GM23338 (cell line): ENCODE measurements around the gene PHC2.

ENCODE experiments used
- CREB1 ChIP-seq: fragments of 250-450 bp; sonication (Bioruptor Pico); IDR thresholded peaks from 2 replicates; pipeline ENCODE4 v1.5.0; 2020; ENCODE audit warnings: low read depth, mild to moderate bottlenecking, moderate library complexity
- EZH2phosphoT487 ChIP-seq: fragments of 200-600 bp; sonication (generic); IDR thresholded peaks from one replicate; pipeline ENCODE4 v1.8.1; 2018; ENCODE audit warnings: antibody characterized with exemption; ENCODE audit not compliant: unreplicated experiment
- TF ChIP-seq, protein P1 (sequence below), 2 experiments: fragments of 200-600 bp in 1 of 2; sonication (generic) in 1 of 2; conservative IDR thresholded peaks; 2 replicates each; pipeline versions ENCODE4 v1.5.1 to v1.6.1; 2016 to 2017; ENCODE audit warnings: antibody characterized with exemption in 2 of 2, low read depth in 2 of 2, mild to moderate bottlenecking in 2 of 2, moderate library complexity in 1 of 2

DNA sequence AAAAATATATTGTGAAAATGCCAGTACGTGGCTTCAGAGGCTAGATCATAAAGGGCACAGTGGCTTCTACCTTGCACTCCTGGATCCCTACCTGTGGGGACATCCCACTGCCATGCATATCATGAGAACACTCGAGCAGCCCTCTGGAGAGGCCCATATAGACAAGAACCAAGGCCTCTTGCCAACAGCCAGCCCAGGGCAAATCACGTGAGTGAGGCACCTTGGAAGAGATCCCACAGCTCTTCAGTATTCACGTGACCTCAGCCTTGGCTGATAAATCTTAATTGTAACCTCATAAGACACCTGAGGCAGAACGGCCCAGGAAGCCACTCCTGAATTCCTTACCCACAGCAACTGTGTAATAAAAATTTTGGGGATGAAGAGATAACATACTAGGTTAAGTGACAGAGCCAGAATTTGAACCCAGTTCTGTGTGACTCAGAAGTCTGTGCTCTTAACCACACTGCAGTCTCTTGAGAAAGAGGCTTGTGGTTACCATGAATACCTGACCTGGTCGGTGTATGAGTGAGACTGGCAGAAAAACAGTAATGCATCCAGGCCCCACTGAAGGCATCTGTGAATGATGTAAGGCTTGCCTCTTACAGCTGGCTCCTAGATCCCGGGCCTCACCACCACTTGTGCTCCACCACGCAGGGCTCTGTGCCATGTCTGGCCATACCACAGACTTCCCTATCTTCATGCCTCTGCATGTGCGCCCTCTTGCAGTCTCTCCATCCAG is 103.1 kb downstream of the PHC2 start:
- TF ChIP-seq EZH2phosphoT487 (no peak), CREB1 (CRISPR knock-in tag) (no peak)
- TF ChIP-seq, protein P1, sequence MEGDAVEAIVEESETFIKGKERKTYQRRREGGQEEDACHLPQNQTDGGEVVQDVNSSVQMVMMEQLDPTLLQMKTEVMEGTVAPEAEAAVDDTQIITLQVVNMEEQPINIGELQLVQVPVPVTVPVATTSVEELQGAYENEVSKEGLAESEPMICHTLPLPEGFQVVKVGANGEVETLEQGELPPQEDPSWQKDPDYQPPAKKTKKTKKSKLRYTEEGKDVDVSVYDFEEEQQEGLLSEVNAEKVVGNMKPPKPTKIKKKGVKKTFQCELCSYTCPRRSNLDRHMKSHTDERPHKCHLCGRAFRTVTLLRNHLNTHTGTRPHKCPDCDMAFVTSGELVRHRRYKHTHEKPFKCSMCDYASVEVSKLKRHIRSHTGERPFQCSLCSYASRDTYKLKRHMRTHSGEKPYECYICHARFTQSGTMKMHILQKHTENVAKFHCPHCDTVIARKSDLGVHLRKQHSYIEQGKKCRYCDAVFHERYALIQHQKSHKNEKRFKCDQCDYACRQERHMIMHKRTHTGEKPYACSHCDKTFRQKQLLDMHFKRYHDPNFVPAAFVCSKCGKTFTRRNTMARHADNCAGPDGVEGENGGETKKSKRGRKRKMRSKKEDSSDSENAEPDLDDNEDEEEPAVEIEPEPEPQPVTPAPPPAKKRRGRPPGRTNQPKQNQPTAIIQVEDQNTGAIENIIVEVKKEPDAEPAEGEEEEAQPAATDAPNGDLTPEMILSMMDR (conservative IDR thresholded peaks at IDR 0.05; ENCODE audit: low read depth in 2 of 2) = no peak
